HEK293T (cell line): ENCODE results near the gene SLCO3A1.

Experiments
- CTCF ChIA-PET: fragments of 350-600 bp; formaldehyde crosslinking; extraction: SDS; loops from one replicate; lab custom pipeline; 2021; ENCODE audit warnings: antibody characterized with exemption, inconsistent platforms; lab: Yijun Ruan, JAX
- POLR2A ChIA-PET: fragments of 350-600 bp; formaldehyde crosslinking; extraction: SDS; loops from one replicate; lab custom pipeline; 2020; ENCODE audit warnings: antibody characterized with exemption, inconsistent platforms; lab: Yijun Ruan, JAX
- DNase-seq: peaks from one replicate; pipeline ENCODE4 v3.0.0; 2012; ENCODE audit warnings: mixed read lengths; ENCODE audit errors: extremely low spot score
- ARNT ChIP-seq: fragments of 450-650 bp; IDR thresholded peaks from 2 replicates; pipeline ENCODE4 v1.6.1; 2017; ENCODE audit warnings: mild to moderate bottlenecking
- BHLHE40 ChIP-seq: fragments of 450-650 bp; IDR thresholded peaks from 2 replicates; pipeline ENCODE4 v1.6.1; 2016; ENCODE audit warnings: mild to moderate bottlenecking, moderate library complexity, borderline replicate concordance
- CTBP1 ChIP-seq: fragments of 450-650 bp; IDR thresholded peaks from 2 replicates; pipeline ENCODE4 v1.6.1; 2016; ENCODE audit warnings: borderline replicate concordance
- ELF4 ChIP-seq: fragments of 450-650 bp; IDR thresholded peaks from 2 replicates; pipeline ENCODE4 v1.6.1; 2017; ENCODE audit warnings: antibody characterized with exemption
- FOXA1 ChIP-seq: fragments of 450-650 bp; IDR thresholded peaks from 2 replicates; pipeline ENCODE4 v1.6.1; 2016; ENCODE audit warnings: mild to moderate bottlenecking
- FOXK2 ChIP-seq: fragments of 450-650 bp; IDR thresholded peaks from 2 replicates; pipeline ENCODE4 v1.6.1; 2016; ENCODE audit warnings: mild to moderate bottlenecking
- FOXM1 ChIP-seq: fragments of 450-650 bp; IDR thresholded peaks from 2 replicates; pipeline ENCODE4 v1.6.1; 2017; ENCODE audit warnings: mild to moderate bottlenecking, borderline replicate concordance
- HDGF ChIP-seq: fragments of 450-650 bp; IDR thresholded peaks from 2 replicates; pipeline ENCODE4 v1.6.1; 2017; ENCODE audit warnings: antibody characterized with exemption, borderline replicate concordance
- L3MBTL2 ChIP-seq: fragments of 450-650 bp; conservative IDR thresholded peaks from 2 replicates; pipeline ENCODE4 v1.6.1; 2016; ENCODE audit warnings: mild to moderate bottlenecking
- LEF1 ChIP-seq: fragments of 450-650 bp; IDR thresholded peaks from 2 replicates; pipeline ENCODE4 v1.6.1; 2017; ENCODE audit warnings: mild to moderate bottlenecking, borderline replicate concordance
- NFRKB ChIP-seq: fragments of 450-650 bp; IDR thresholded peaks from 2 replicates; pipeline ENCODE4 v1.6.1; 2016; ENCODE audit warnings: mild to moderate bottlenecking, moderate library complexity
- PKNOX1 ChIP-seq: fragments of 450-650 bp; IDR thresholded peaks from 2 replicates; pipeline ENCODE4 v1.6.1; 2016
- SP1 ChIP-seq: fragments of 450-650 bp; IDR thresholded peaks from 2 replicates; pipeline ENCODE4 v1.6.1; 2017
- SUZ12 ChIP-seq: fragments of 450-650 bp; IDR thresholded peaks from 2 replicates; pipeline ENCODE4 v1.6.1; 2016; ENCODE audit warnings: mild to moderate bottlenecking
- TARDBP ChIP-seq: fragments of 450-650 bp; IDR thresholded peaks from 2 replicates; pipeline ENCODE4 v1.6.1; 2016
- ZNF384 ChIP-seq: fragments of 450-650 bp; IDR thresholded peaks from 2 replicates; pipeline ENCODE4 v1.6.1; 2016

Gene SLCO3A1

GRCh38 chr15:91909111-91909510, 55.6 kb downstream of the SLCO3A1 start:
- TF ChIP-seq PKNOX1 = no peak
- TF ChIP-seq SUZ12 = no peak
- TF ChIP-seq SP1 = no peak
- TF ChIP-seq BHLHE40 = no peak
- TF ChIP-seq FOXA1 = no peak
- no peak for TF ChIP-seq L3MBTL2
- TF ChIP-seq TARDBP = no peak
- TF ChIP-seq FOXK2 = no peak
- TF ChIP-seq ELF4 = no peak
- no peak for TF ChIP-seq ZNF384
- no peak for TF ChIP-seq NFRKB
- no peak for TF ChIP-seq FOXM1
- no peak for TF ChIP-seq ARNT
- no peak for TF ChIP-seq HDGF
- POLR2A ChIA-PET = no interaction called here
- CTCF ChIA-PET = no interaction called here
- no peak for DNase-seq

- DNase-seq = no peak
- ChIA-PET POLR2A (no interaction called here), CTCF (no interaction called here)
- no peak for TF ChIP-seq FOXA1
- no peak for TF ChIP-seq ELF4
- TF ChIP-seq BHLHE40 = no peak
- no peak for TF ChIP-seq SUZ12
- TF ChIP-seq NFRKB = no peak
- no peak for TF ChIP-seq CTBP1
These were observed 56.1 kb downstream of the SLCO3A1 start for GRCh38 chr15:91909574-91909973.

- no peak for TF ChIP-seq HDGF
- TF ChIP-seq ZNF384 = no peak
- TF ChIP-seq PKNOX1 = no peak
- no peak for TF ChIP-seq TARDBP
- TF ChIP-seq ELF4 = no peak
- TF ChIP-seq LEF1 = no peak
- TF ChIP-seq FOXK2 = no peak
- no peak for DNase-seq
- ChIA-PET CTCF (no interaction called here), POLR2A (no interaction called here)
These were observed 58.3 kb downstream of the SLCO3A1 start for GRCh38 chr15:91911844-91912243.

- DNase-seq = no peak
- POLR2A ChIA-PET = no interaction called here
These were observed 58.8 kb downstream of the SLCO3A1 start for GRCh38 chr15:91912336-91912735.

GRCh38 chr15:91913560-91913959, 60.1 kb downstream of the SLCO3A1 start:
- no peak for DNase-seq
- POLR2A ChIA-PET = no interaction called here
- CTCF ChIA-PET = no interaction called here
- TF ChIP-seq SUZ12 (no peak), ARNT (no peak)

More at GRCh38 chr15:91912336-91912735, 58.8 kb downstream of the SLCO3A1 start:
- TF ChIP-seq ARNT (no peak), BHLHE40 (no peak), NFRKB (no peak)
- CTCF ChIA-PET = no interaction called here

- ChIA-PET CTCF (no interaction called here), POLR2A (no interaction called here)
- no peak for DNase-seq
- TF ChIP-seq NFRKB (no peak), ELF4 (no peak), BHLHE40 (no peak), FOXA1 (no peak), CTBP1 (no peak), SP1 (no peak), L3MBTL2 (no peak), HDGF (no peak), SUZ12 (no peak), PKNOX1 (no peak), ARNT (no peak), FOXK2 (no peak)
These were observed 62.1 kb downstream of the SLCO3A1 start for GRCh38 chr15:91915576-91915975.

GRCh38 chr15:91916051-91916450, 62.5 kb downstream of the SLCO3A1 start:
- CTCF ChIA-PET = no interaction called here
- DNase-seq = no peak
- TF ChIP-seq ELF4 = no peak
- no peak for TF ChIP-seq SP1
- TF ChIP-seq L3MBTL2 = no peak
- no peak for TF ChIP-seq HDGF
- TF ChIP-seq TARDBP = no peak
- no peak for TF ChIP-seq SUZ12
- TF ChIP-seq FOXM1 = no peak
- no peak for TF ChIP-seq PKNOX1
- TF ChIP-seq FOXK2 = no peak
- TF ChIP-seq BHLHE40 = no peak
- no peak for TF ChIP-seq CTBP1
- no peak for TF ChIP-seq LEF1
- no peak for TF ChIP-seq NFRKB
- TF ChIP-seq ZNF384 = no peak
- no peak for TF ChIP-seq FOXA1
- TF ChIP-seq ARNT = no peak
- POLR2A ChIA-PET = no interaction called here
